CD4-positive, alpha-beta T cell (primary cell): ENCODE measurements around the gene REEP1. TPM values are rescaled to one million over a fixed set of nuclear protein-coding genes. Genes with fewer than 3 reads are reported as not detected.

Experiments
- ATAC-seq: fragments of 200-7000 bp; cut with Tn5 transposase; one replicate; pipeline ENCODE4 v1.10.0; 2022; ENCODE audit warnings: mild to moderate bottlenecking; ENCODE audit not compliant: poor library complexity
- CTCF ChIA-PET: fragments of 350-600 bp; sonication (Branson Sonifier 250); formaldehyde crosslinking; loops from one replicate; lab custom pipeline; 2021; ENCODE audit warnings: antibody characterized with exemption, inconsistent platforms; lab: Charles Lee
- POLR2A ChIA-PET: fragments of 350-600 bp; sonication (Branson Sonifier 250); formaldehyde crosslinking; loops from one replicate; lab custom pipeline; 2021; ENCODE audit warnings: antibody characterized with exemption, inconsistent platforms; lab: Charles Lee
- DNase-seq, 14 experiments: peaks; one replicate each; pipeline ENCODE4 v3.0.0-alpha.2; 2013 to 2020; ENCODE audit warnings: mixed read lengths in 2 of 14
- H3K27ac ChIP-seq, 2 donors: one replicate each; pipeline versions ENCODE4 v1.5.1 to v1.7.0; 2013; ENCODE audit warnings: low read length in 2 of 2, low read depth in 1 of 2, mild to moderate bottlenecking in 1 of 2
- H3K27me3 ChIP-seq, 2 experiments: 1 replicate in 1 of 2; 2 replicates in 1 of 2; pipeline versions ENCODE4 v1.6.1 to v1.7.0; 2013; ENCODE audit warnings: low read length in 2 of 2, control low read depth in 1 of 2, mild to moderate bottlenecking in 1 of 2, moderate library complexity in 1 of 2; ENCODE audit not compliant: insufficient read depth in 2 of 2, control insufficient read depth in 1 of 2
- H3K36me3 ChIP-seq: one replicate; pipeline ENCODE4 v1.6.1; 2013; ENCODE audit warnings: low read length, control low read depth; ENCODE audit not compliant: insufficient read depth
- H3K4me1 ChIP-seq: one replicate; pipeline ENCODE4 v1.6.1; 2013; ENCODE audit warnings: low read length, control low read depth; ENCODE audit not compliant: insufficient read depth
- H3K4me3 ChIP-seq: one replicate; pipeline ENCODE4 v1.5.1; 2013; ENCODE audit warnings: mild to moderate bottlenecking, low read length, moderate library complexity
- H3K9me3 ChIP-seq, 2 experiments: 1 replicate in 1 of 2; 2 replicates in 1 of 2; pipeline versions ENCODE4 v1.6.1 to v1.7.0; 2013; ENCODE audit warnings: low read length in 2 of 2, mild to moderate bottlenecking in 2 of 2, control low read depth in 1 of 2, moderate library complexity in 1 of 2; ENCODE audit not compliant: control insufficient read depth in 1 of 2, insufficient read depth in 1 of 2
- H3K27ac Mint-ChIP-seq: one replicate; pipeline ENCODE4 v1.8.0; 2020; ENCODE audit warnings: mixed read lengths
- H3K27me3 Mint-ChIP-seq: one replicate; pipeline ENCODE4 v1.8.0; 2021; ENCODE audit warnings: mixed read lengths
- H3K36me3 Mint-ChIP-seq: one replicate; pipeline ENCODE4 v1.8.0; 2021; ENCODE audit warnings: low read depth, mixed read lengths
- H3K4me1 Mint-ChIP-seq: one replicate; pipeline ENCODE4 v1.8.0; 2021; ENCODE audit warnings: low read depth, mixed read lengths
- H3K4me3 Mint-ChIP-seq: one replicate; pipeline ENCODE4 v1.8.0; 2020; ENCODE audit warnings: mild to moderate bottlenecking, mixed read lengths
- H3K9me3 Mint-ChIP-seq: one replicate; pipeline ENCODE4 v1.8.0; 2020; ENCODE audit warnings: mixed read lengths
- intact Hi-C, 2 experiments: fragments of 100-400 bp; cut with DNase I in 1 of 2; cut with micrococcal nuclease in 1 of 2; formaldehyde crosslinking; loops; one replicate each; pipeline versions ENCODE4 v1.15.1 to v1.9.0; 2023 to 2025; cut with DNase I, micrococcal nuclease
- total RNA-seq, 174 experiments: library from RNA in 2 of 174; stranded (reverse) in 2 of 174; gene quantifications; one replicate each; pipeline ENCODE4 v1.2.3 and lab custom pipeline; 2021 to 2026
- TF ChIP-seq, protein P1 (sequence below): fragments of 200-600 bp; IDR thresholded peaks from one replicate; pipeline ENCODE4 v1.8.0; 2022; ENCODE audit warnings: antibody characterized with exemption, mild to moderate bottlenecking

REEP1 gene
- total RNA-seq, 2 experiments from 2014 or later: not detected

DNA sequence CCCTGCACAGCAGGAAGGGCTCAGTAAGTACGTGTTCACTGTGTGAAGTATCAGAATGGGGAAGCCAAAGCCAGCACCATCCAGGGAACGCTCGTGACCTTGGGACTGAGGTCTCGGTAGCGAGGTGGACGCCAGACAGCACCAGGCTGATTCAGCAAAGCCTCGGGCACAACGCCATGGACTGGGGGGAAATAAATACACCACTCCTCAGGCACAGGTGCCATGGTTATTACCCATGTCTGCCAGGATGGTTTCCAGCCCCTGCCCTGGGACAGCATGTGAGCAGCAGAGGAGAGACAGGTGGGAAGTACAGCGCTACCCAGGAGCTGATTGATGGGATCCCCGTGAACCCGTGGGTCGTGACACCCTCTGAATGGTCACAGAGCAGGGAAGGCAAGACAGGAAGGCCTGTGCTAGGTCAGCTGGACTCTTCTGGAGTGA, 53.0 kb downstream of the REEP1 start:
- no peaks in the 10 kb centered on the region for H3K9me3 Mint-ChIP-seq
- Histone ChIP-seq H3K4me1 (no peaks in the 10 kb centered on the region), H3K27me3 (peaks cover 0 to 2% of the 10 kb centered on the region in 2 experiments), H3K4me3 (no peak overlapping the region), H3K9me3 (no peaks in the 10 kb centered on the region), H3K27ac (no peak overlapping the region), H3K36me3 (no peaks in the 10 kb centered on the region)
- DNase-seq (no peak), ATAC-seq (no peak)
- CTCF ChIA-PET: no interaction called here
- no peaks in the 10 kb centered on the region for H3K4me1 Mint-ChIP-seq
- POLR2A ChIA-PET: no interaction called here
- no peak overlapping the region for H3K4me3 Mint-ChIP-seq
- no peaks in the 10 kb centered on the region for H3K36me3 Mint-ChIP-seq
- intact Hi-C loops: no loop called here
- H3K27ac Mint-ChIP-seq: no peak overlapping the region
- TF ChIP-seq, protein P1, sequence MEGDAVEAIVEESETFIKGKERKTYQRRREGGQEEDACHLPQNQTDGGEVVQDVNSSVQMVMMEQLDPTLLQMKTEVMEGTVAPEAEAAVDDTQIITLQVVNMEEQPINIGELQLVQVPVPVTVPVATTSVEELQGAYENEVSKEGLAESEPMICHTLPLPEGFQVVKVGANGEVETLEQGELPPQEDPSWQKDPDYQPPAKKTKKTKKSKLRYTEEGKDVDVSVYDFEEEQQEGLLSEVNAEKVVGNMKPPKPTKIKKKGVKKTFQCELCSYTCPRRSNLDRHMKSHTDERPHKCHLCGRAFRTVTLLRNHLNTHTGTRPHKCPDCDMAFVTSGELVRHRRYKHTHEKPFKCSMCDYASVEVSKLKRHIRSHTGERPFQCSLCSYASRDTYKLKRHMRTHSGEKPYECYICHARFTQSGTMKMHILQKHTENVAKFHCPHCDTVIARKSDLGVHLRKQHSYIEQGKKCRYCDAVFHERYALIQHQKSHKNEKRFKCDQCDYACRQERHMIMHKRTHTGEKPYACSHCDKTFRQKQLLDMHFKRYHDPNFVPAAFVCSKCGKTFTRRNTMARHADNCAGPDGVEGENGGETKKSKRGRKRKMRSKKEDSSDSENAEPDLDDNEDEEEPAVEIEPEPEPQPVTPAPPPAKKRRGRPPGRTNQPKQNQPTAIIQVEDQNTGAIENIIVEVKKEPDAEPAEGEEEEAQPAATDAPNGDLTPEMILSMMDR: no peak
- H3K27me3 Mint-ChIP-seq: peaks cover 12% of the 10 kb centered on the region

DNA sequence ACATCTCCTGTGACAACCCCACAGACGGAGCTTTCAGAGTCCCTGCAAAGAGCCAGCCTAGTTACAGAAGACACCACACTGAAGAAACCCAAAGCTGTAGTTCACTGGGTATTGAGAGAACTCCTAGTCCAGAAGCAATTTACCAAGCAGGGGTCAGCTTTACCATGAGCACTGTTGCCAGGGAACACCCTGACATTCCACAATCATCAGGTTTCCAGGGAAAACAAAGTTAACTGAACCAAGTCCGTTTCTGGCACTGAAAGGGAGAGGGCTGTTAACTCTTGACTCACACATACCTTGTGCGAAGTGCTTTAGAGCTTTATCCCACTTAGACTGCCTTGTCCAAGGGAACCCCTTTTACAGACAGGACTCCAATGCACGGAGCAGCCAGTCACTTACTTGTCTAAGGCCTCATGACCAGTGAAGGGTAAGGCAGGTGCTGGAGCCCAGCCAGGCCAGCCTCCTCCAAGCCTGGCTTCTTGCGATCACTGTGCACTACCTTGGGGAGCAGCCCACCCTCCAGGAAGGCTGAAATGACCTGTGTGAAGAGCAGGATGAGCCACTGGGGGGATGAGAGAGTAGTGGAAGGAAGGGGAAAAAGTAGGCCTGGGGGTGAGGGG, 53.9 kb downstream of the REEP1 start:
- H3K36me3 ChIP-seq: no peaks in the 10 kb centered on the region
- ChIA-PET CTCF (no interaction called here), POLR2A (no interaction called here)
- Mint-ChIP-seq H3K9me3 (no peaks in the 10 kb centered on the region), H3K4me1 (no peaks in the 10 kb centered on the region), H3K27ac (no peak overlapping the region), H3K4me3 (no peak overlapping the region), H3K36me3 (no peaks in the 10 kb centered on the region), H3K27me3 (peaks cover 12% of the 10 kb centered on the region)
- H3K27me3 ChIP-seq: peaks cover 0 to 2% of the 10 kb centered on the region in 2 experiments
- DNase-seq (no peak), ATAC-seq (no peak)
- TF ChIP-seq, protein P1: no peak
- no peak overlapping the region for H3K27ac ChIP-seq
- H3K4me3 ChIP-seq: no peak overlapping the region
- intact Hi-C loops: no loop called here
- no peaks in the 10 kb centered on the region for H3K9me3 ChIP-seq
- no peaks in the 10 kb centered on the region for H3K4me1 ChIP-seq

DNA sequence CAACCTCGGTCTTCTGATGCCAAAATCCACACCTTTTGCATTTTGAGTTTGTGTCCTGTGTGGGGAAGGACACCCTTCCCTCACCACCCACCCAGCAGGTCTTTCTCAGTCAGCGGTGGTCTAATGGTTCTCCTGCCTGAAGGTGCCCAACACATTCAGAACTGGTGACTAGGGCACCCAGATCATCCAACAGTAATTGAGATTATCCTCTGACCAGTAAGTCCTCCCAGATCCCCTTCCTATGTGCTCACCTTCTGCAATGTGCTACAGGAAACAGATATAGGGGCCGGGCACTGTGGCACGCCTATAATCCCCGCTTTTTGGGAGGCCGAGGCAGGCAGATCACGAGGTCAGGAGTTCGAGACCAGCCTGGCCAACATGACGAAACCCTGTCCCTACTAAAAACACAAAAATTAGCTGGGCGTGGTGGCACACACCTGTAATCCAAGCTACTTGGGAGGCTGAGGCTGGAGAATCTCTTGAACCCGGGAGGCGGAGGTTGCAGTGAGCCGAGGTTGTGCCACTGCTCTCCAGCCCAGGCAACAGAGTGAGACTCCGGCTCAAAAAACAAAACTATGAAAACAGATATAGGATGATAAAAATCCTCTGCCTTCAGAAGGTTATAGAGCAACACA, 56.2 kb downstream of the REEP1 start:
- no peaks in the 10 kb centered on the region for H3K36me3 Mint-ChIP-seq
- no peaks in the 10 kb centered on the region for H3K4me1 ChIP-seq
- no peaks in the 10 kb centered on the region for H3K9me3 ChIP-seq
- ChIA-PET CTCF (no interaction called here), POLR2A (no interaction called here)
- peaks cover 0 to 2% of the 10 kb centered on the region in 2 experiments for H3K27me3 ChIP-seq
- H3K36me3 ChIP-seq: no peaks in the 10 kb centered on the region
- intact Hi-C loops: no loop called here
- peaks cover 8% of the 10 kb centered on the region for H3K27me3 Mint-ChIP-seq
- H3K4me3 Mint-ChIP-seq: no peak overlapping the region
- H3K9me3 Mint-ChIP-seq: no peaks in the 10 kb centered on the region
- H3K4me3 ChIP-seq: no peak overlapping the region
- TF ChIP-seq, protein P1: no peak
- H3K27ac ChIP-seq: no peak overlapping the region
- no peak for ATAC-seq
- H3K27ac Mint-ChIP-seq: no peak overlapping the region
- no peaks in the 10 kb centered on the region for H3K4me1 Mint-ChIP-seq
- DNase-seq: no peak
